HFFc6 (cell line): ENCODE results near the gene CDK6. TPM values are rescaled to one million over a fixed set of nuclear protein-coding genes. Genes with fewer than 3 reads are reported as not detected.

Source experiments
- DNase-seq: peaks from one replicate; pipeline ENCODE4 v3.0.0-alpha.2; 2018
- H3K27ac Mint-ChIP-seq: 2 replicates; pipeline ENCODE4 v1.8.0; 2020; ENCODE audit warnings: mild to moderate bottlenecking, mixed read lengths
- H3K27me3 Mint-ChIP-seq: 2 replicates; pipeline ENCODE4 v1.8.0; 2021; ENCODE audit warnings: mild to moderate bottlenecking, moderate library complexity, mixed read lengths; ENCODE audit not compliant: insufficient read depth
- H3K36me3 Mint-ChIP-seq: 2 replicates; pipeline ENCODE4 v1.8.0; 2021; ENCODE audit warnings: low read depth, mixed read lengths
- H3K4me1 Mint-ChIP-seq: 2 replicates; pipeline ENCODE4 v1.8.0; 2020; ENCODE audit warnings: low read depth, mixed read lengths
- H3K4me3 Mint-ChIP-seq: 2 replicates; pipeline ENCODE4 v1.8.0; 2020; ENCODE audit warnings: mild to moderate bottlenecking, moderate library complexity, mixed read lengths
- H3K9me3 Mint-ChIP-seq: 2 replicates; pipeline ENCODE4 v1.8.0; 2020; ENCODE audit warnings: mild to moderate bottlenecking, mixed read lengths
- total RNA-seq, 6 experiments: library from RNA; stranded (reverse); fragmentation: NEBNext Ultra II Directional; extraction: Animal tissue kit (Norgen Biotek cat#: 25700); gene quantifications; 2 replicates in 1 of 6; 3 replicates in 5 of 6; pipeline ENCODE4 v1.2.3, GENCODE V29; 2021
- TF ChIP-seq, protein P1 (sequence below): fragments of 200-600 bp; sonication (generic); IDR thresholded peaks from 2 replicates; pipeline ENCODE4 v1.5.0; 2021; ENCODE audit warnings: antibody characterized with exemption, mild to moderate bottlenecking

CDK6 gene
- total RNA-seq, 6 experiments from 2014 or later, result 54.5 to 90.0 (median 58.9) TPM

DNA sequence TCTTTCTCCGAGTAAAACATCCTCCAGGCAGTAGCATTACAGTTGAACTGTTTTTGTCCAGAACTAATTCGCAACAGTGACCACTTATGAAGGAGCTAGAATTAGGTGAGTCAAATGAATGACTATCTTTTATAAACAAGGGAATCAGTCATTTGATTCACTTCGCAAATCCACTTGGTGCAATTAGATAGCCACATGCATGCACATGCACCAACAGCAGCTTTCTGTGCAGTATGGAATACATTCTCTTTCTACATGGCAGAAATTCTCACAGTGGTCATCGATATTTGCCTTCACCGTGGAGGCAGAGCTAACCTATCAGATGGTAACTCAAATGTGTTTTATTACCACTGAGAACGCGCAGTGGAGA, 118.8 kb downstream of the CDK6 start:
- H3K36me3 Mint-ChIP-seq, result peaks cover 58% of the 10 kb centered on the region
- TF ChIP-seq, protein P1, sequence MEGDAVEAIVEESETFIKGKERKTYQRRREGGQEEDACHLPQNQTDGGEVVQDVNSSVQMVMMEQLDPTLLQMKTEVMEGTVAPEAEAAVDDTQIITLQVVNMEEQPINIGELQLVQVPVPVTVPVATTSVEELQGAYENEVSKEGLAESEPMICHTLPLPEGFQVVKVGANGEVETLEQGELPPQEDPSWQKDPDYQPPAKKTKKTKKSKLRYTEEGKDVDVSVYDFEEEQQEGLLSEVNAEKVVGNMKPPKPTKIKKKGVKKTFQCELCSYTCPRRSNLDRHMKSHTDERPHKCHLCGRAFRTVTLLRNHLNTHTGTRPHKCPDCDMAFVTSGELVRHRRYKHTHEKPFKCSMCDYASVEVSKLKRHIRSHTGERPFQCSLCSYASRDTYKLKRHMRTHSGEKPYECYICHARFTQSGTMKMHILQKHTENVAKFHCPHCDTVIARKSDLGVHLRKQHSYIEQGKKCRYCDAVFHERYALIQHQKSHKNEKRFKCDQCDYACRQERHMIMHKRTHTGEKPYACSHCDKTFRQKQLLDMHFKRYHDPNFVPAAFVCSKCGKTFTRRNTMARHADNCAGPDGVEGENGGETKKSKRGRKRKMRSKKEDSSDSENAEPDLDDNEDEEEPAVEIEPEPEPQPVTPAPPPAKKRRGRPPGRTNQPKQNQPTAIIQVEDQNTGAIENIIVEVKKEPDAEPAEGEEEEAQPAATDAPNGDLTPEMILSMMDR, result no peak
- peaks cover 85% of the 10 kb centered on the region for H3K4me1 Mint-ChIP-seq
- H3K27me3 Mint-ChIP-seq, result peaks cover 5% of the 10 kb centered on the region
- H3K4me3 Mint-ChIP-seq, result peak overlapping the region; percentile 87
- peak; percentile 60 for DNase-seq
- no peaks in the 10 kb centered on the region for H3K9me3 Mint-ChIP-seq
- peak overlapping the region; percentile 96 for H3K27ac Mint-ChIP-seq

DNA sequence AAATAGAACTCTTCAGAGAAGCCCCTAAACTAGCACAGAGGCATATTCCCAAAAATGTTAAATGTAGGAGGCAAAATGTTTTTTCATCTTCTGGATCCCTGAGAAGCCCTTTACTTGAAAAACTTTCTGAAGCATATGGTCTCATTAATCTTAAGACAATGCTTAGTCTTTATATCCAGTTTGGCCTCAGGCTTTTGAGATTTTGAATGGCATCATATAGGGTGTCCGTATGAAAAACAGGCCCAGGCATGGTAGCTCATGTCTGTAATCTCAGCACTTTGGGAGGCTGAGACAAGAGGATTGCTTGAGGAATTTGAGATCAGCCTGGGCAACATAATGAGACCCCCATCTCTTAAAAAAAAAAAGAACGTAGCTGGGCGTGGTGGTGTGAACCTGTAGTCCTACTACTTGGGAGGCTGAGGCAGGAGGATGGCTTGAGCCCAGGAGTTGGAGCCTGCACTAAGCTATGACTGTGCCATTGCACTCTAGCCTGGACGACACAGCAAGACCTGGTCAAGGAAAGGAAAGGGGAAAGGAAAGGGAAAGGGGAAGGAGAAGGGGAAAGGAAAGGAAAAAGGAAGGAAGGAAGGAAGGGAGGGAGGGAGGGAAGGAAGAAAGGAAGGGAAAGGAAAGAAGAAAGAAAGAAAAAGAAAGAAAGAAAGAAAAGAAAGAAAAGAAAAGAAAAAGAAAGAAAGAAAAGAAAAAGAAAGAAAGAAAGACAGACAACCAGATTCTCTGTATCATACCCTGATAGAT, 119.4 kb downstream of the CDK6 start:
- H3K9me3 Mint-ChIP-seq, result no peaks in the 10 kb centered on the region
- peaks cover 79% of the 10 kb centered on the region for H3K4me1 Mint-ChIP-seq
- H3K4me3 Mint-ChIP-seq, result peak overlapping the region; percentile 87
- H3K36me3 Mint-ChIP-seq, result peaks cover 58% of the 10 kb centered on the region
- TF ChIP-seq, protein P1, result no peak
- peaks cover 5% of the 10 kb centered on the region for H3K27me3 Mint-ChIP-seq
- no peak for DNase-seq
- peak overlapping the region; percentile 96 for H3K27ac Mint-ChIP-seq

DNA sequence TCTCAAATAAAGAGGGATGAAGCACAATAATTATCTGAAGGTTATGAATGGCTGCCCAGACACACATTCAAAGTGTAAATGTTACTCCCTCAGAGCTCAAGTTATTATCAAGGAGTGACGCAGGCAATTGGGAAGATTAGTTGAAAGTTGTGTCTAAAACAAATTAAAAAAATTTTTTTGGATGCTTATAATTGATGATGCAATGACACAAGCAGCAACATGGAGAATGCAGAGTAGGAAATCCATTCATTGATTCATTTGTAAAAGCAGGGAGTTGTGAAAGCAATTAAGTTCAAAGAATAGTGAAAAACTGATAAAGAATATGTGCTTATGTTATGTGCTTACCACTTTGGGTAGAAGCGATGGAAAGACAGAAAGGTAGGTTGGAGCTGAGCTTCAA, 120.4 kb downstream of the CDK6 start:
- Mint-ChIP-seq H3K36me3 (peaks cover 53% of the 10 kb centered on the region), H3K27ac (no peak overlapping the region), H3K27me3 (peaks cover 5% of the 10 kb centered on the region), H3K9me3 (no peaks in the 10 kb centered on the region), H3K4me3 (no peak overlapping the region), H3K4me1 (peaks cover 72% of the 10 kb centered on the region)
- TF ChIP-seq, protein P1, result no peak
- no peak for DNase-seq

DNA sequence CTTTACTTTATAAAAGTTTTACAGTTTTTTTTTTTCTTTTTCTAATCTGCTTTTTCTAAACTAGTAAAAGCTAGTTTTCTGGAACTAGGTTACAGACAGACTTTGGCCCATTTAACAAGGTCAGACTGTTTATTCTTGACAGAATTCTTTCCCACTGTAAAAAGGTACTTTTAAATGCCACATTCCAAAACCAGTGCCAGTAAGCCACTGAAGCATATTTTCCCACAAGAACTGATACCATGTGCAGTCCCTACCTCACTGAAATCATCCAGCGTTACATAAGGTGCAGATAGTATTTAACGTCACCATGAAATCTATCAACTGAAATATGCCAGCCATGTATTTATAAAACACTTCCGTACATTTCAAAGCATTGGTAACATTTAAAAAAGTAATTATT, 121.6 kb downstream of the CDK6 start:
- H3K4me1 Mint-ChIP-seq, result peaks cover 72% of the 10 kb centered on the region
- H3K27ac Mint-ChIP-seq, result 0 out of 2 replicates have a peak overlapping the region, but pooled peaks have one; percentile 11
- no peaks in the 10 kb centered on the region for H3K9me3 Mint-ChIP-seq
- peaks cover 5% of the 10 kb centered on the region for H3K27me3 Mint-ChIP-seq
- DNase-seq, result no peak
- no peak overlapping the region for H3K4me3 Mint-ChIP-seq
- peaks cover 50% of the 10 kb centered on the region for H3K36me3 Mint-ChIP-seq
- TF ChIP-seq, protein P1, result no peak

DNA sequence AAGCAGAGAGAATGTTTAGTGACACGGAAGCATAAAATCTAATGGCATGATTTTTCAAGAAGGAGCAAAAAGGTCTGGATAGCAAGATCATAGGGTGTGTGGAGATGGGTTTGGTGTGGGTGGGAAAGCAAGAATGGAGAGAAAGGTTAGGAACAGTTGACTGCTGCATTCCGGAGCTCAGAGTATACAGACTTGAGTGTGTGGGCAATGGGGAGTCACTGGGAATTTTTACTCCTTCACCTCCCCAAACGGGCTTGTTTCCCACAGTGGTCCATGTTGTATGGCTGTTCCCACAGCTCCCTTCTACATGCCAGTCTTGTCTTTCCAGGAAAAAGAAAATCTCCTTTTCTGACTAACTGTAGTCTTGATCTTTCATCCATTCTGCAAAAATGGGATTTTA, 122.1 kb downstream of the CDK6 start:
- no peak overlapping the region for H3K4me3 Mint-ChIP-seq

More for the DNA sequence above, 122.1 kb downstream of the CDK6 start:
- Mint-ChIP-seq H3K9me3 (no peaks in the 10 kb centered on the region), H3K36me3 (peaks cover 47% of the 10 kb centered on the region), H3K27ac (peak overlapping the region; percentile 55), H3K27me3 (peaks cover 5% of the 10 kb centered on the region), H3K4me1 (peaks cover 73% of the 10 kb centered on the region)
- TF ChIP-seq, protein P1, result no peak
- no peak for DNase-seq
